Measurements from ENCODE around the gene C11orf65.
"Not testable (repeated sequence)": the region's sequence is repeated elsewhere in the genome, so short reads cannot be mapped to it uniquely, and the experiment has no call there.

C11orf65 gene

DNA sequence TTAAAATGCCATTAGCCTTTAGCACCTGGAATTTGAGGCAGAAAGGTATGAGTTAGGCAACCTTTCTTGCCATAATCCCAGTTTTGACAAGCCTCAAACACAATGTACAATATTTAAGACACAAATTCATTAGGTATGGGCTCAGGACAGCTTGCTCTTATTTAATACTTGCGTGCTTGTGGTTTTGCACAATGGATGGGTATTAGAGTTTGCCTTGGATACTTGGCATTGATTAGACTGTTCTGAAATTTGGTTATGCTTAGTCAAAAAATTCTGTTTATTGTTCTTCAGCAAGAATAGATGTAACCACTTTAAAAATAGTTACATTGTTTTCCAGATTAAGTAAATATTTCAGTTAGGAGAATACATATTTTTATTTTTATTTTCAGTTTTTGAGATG is 5.4 kb upstream of the C11orf65 start:
- no peak for FAIRE-seq

DNA sequence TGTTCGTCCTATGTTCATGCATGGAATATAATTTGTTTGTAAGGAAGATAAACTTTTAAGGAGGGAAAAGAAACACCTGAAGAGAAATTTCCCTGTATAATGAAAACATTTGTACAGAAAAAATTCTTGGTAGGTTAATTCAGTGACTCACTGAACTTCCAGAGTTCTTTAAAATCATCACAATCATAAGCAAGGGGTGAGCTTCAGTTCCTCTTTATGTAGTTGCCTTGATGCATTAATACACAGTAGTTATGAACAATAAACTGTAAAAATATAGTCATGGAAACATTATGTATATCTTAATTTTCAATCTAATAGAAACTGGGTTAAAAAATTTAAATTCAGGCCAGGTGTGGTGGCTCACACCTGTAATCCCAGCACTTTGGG is 1.1 kb upstream of the C11orf65 start:
- FAIRE-seq, result no peak

DNA sequence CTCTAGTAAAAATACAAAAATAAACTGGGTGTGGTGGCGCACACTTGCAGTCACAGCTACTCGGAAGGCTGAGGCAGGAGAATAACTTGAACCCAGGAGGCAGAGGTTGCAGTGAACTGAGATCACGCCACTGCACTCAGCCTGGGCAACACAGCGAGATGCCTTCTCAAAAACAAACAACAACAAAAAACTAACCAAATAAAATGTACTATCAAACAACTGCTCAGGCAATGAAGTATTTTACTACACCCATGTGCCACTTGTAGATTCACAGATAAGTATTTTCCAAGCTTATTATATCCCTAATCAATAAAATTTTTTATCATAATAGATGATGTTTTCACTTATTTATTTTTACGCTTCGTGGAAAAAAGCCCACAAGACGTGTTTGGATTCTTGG is 924 bp downstream of the C11orf65 start:
- no peak for FAIRE-seq

DNA sequence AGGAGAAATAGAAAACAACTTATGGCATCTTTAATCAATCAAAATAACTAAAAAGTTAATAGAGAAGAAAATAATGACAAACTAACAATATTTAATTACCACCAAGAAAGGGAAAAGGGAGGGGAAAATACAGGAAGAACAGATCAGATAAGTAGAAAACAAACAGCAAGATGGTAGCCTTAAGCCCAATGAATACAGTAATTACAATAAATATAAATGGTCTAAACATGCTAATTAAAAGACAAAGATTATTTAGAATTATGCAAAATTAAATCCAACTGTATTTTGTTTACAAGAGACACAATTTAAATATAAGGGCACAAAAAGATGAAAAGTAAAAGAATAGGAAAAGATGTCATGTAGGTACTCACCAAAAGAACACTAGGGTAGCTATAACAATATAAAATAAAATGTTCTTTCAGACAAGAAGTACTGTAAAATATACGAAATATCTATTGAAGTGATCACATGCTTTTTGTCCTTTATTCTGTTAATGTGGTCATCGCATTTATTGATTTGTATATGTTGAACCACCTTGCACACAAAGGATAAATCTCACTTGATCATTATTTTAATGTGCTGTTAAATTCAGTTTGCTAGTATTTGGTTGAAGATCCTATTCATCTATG is 14.0 kb downstream of the C11orf65 start:
- no peak for FAIRE-seq

DNA sequence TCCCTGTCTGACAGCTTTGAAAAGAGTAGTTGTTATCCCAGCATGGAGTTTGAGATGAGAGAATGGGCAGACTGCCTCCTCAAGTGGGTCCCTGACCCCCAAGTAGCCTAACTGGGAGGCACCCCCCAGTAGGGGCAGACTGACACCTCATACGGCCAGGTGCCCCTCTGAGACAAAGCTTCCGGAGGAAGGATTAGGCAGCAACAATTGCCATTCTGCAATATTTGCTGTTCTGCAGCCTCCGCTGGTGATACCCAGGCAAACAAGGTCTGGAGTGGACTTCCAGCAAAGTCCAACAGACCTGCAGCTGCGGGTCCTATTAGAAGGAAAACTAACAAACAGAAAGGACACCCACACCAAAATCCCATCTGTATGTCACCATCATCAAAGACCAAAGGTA is 25.9 kb downstream of the C11orf65 start:
- FAIRE-seq, result not testable (repeated sequence)

DNA sequence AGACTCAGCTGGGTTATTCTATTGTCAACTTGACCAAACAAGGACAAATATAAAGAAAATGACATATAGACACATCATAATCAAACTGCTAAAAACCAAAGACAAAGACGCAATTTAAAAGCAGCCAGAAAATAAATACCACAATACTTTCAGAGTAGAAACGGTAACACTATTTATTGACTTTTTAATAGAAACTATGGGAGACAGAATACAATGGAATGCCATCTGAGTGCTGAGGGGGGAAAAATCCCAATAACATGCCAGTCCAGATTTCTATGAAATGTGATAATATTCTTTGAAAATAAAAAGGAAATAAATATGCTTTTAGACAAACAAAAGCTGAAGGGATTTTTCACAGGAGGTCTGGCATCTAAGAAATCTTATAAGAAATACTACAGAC is 30.7 kb downstream of the C11orf65 start:
- no peak for FAIRE-seq

DNA sequence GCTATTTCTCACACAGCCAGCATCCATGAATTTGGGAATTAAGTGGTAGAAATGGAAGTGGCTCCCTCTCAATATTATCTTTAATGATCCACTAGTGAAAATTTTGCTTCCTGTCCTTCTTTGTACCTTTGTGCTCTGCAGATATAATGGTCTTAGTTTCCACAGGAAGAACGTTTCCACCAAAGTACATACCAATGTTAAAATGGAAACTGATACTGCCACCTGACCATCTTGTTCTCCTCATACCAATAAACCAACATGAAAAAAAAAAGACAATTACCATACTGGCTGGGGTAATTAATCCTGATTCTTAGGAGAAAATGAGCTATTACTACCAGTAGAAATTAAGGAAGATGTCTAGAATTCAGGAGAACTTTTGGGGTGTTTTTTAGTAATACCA is 32.3 kb downstream of the C11orf65 start:
- no peak for FAIRE-seq

DNA sequence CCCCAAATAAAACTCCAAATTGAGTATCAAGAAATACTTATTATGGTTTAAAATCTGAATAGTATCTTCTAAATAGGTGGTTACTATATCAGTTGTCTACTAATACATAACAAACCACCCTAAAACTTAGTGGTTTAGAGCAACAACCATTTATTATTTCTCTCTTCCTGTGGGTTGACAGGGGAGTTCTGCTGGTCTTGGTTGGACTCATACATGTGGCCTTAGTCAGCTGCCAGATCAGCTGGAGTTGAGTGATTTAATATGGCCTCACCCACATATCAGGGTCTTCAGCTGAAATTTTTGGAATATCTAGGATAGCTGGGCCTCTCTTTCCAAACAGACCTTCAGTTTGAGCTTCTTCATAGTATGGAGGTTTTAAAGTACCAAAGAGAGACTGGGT is 34.5 kb downstream of the C11orf65 start:
- FAIRE-seq, result no peak

DNA sequence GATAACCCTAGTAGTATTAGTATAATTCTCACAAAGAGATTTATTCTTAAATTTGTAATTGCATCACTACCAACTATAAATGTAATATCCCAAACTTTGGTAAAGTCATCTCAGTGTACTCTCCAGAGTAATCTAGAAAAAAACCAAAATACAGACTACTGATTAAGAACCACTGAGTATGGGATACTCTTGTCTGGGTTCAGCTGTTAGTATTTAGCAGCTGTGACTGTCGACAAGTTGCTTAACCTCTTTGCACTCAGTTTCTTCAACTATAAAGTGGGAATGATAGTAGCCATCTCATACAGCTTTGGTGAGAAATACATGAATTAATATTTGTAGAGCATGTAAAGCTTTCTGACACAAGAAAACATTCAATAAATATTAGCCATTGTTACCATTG is 35.3 kb downstream of the C11orf65 start:
- FAIRE-seq, result no peak

DNA sequence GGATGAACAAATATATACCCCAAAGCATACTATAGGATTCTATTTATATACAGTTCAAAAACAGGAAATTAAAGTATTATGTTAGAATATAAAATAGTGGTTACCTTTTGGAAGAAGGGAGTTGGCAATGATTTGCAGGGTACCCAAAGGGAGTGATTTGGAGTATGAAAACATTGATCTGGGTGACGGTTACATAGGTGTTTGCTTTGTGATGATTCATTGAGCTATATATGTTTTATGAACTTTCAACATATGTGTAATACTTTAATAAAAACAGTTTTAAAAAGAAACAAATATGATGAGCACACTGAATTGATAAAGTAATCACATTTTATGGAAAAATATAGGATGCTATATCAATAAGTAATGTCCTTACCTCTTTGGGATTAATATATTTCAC is 36.0 kb downstream of the C11orf65 start:
- no peak for FAIRE-seq

DNA sequence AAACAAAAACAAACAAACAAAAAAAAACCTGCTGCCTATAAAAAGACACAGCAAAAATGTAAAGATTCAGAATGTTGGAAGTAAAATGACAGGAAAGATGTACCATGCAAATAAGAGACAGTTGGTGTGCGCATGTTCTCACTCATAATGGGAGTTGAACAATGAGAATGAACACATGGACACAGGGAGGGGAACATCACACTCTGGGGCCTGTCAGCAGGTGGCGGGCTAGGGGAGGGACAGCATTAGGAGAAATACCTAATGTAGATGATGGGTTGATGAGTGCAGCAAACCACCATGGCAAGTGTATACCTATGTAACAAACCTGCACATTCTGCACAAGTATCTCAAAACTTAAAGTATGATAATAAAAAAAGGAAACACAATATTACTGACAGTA is 49.8 kb downstream of the C11orf65 start:
- FAIRE-seq, result not testable (repeated sequence)

DNA sequence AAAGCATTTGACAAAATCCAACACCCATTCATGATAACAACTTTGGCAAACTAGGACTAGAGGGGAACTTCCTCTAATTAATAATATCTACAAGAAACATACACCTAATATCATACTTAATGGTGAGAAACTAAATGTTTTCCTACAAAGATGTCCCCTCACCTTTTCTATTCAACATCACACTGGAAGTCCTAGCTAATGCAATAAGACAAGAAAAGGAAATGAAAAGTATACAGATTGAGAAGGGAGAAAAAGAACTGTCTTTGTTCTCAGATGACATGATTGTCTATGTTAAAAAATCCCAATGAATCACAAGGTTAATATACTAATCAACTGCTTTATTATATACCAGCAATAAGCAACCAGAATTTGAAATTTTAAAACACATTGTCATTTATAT is 52.4 kb downstream of the C11orf65 start:
- FAIRE-seq, result no peak

DNA sequence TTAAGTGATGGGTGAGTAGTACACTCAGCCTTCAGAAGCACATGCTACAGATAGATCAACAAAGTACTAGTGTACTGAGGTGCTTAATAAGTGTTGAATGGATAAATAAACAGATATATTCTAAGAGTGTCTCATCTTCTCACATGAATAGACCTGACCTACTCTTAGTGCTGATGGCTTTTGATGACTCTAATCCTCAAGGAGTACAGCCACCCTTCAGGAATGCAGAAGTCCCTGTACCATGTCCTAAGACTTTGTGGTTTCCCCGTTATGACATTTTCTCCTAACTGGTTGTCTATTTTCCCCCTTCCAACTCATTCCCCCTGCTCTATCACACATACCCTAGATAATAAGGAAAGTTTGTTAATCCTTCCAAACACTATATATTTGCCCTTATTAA is 61.6 kb downstream of the C11orf65 start:
- FAIRE-seq, result no peak

DNA sequence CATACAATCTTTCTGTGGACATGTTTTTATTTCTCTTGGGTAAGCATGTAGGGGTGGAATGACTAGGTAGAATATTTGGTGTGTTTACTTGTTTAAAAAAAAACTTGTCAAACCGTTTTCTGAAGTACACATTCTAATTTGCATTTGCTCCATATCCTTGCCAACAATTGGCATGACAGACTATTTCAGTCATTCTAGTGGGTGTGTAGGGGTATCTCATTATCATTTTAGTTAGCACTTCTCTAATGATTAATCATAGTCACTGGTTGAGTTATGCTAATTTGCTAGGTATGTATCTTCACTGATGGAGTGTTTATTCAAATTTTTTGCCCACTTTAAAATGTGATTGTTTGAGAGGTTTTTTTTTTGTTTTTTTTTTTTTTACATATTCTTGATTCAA is 64.3 kb downstream of the C11orf65 start:
- no peak for FAIRE-seq

DNA sequence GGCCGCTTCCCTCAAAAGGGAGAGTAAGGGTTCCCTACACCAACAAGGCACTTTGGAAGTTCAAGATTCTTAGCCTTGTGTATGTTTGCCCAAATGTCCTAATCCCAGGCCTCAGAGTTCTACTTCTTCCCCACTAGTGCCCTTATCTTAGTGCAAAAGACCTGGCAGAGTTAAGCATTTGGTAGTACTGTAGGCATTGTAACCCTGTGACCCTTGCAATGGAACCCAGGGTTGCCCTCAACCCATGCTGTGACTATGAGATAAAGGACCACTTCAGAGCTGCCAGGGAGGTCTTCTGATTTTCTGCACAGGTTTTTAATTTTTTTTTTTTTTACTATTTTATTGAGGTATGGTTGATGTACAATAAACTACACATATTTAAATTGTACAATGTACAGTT is 65.1 kb downstream of the C11orf65 start:
- FAIRE-seq, result no peak

DNA sequence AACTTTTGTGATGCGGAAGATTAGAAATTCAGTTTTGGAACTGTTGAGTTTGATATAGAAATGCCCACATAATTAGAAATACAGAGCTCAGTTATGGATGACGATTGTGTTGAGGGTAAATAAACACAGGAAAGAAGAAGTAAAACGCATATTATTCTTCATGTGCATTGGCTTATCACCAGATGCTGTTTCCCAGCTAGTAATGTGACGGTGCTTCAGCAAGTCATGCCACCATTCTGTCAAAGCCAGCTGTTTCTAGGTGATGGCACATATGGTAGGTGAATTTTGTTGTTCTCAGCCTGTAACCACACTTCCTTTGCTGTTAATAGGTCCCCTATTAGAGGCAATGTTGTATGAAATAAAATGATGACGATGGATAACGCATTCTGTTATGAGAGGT is 68.9 kb downstream of the C11orf65 start:
- no peak for FAIRE-seq

DNA sequence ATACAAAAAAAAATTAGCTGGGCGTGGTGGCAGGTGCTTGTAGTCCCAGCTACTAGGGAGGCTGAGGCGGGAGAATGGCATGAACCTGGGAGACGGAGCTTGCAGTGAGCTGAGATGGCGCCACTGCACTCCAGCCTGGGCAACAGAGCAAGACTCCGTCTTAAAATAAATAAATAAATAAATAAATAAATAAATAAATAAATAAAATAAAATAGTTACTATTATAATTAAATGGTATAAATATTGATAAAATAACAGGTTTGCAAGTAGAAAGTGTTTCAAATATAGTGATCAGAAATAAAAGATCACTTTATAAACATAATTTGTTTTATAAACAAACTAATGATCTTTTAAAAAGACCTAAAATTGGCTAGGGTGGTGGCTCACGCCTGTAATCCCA is 70.7 kb downstream of the C11orf65 start:
- not testable (repeated sequence) for FAIRE-seq

DNA sequence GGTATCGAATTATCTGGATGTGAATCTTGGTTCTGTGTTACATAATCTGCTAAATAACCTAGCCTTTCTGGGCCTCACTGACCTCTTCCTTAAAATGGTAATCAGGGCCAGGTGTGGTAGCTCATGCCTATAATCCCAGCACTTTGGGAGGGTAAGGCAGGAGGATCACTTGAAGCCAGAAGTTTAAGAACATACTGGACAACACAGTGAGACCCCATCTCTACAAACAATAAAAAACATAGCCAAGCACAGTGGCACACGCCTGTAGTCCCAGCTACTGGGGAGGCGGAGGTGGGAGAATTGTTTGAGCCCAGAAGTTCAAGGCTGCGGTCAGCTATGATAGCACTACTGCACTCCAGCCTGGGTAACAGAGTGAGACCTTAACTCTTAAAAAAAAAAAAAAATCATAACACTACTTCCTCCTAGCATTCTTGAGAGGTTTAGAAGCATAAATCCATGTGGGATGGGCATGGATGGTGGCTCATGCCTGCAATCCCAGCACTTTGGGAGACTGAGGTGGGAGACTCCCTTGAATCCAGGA is 72.5 kb downstream of the C11orf65 start:
- no peak for FAIRE-seq

DNA sequence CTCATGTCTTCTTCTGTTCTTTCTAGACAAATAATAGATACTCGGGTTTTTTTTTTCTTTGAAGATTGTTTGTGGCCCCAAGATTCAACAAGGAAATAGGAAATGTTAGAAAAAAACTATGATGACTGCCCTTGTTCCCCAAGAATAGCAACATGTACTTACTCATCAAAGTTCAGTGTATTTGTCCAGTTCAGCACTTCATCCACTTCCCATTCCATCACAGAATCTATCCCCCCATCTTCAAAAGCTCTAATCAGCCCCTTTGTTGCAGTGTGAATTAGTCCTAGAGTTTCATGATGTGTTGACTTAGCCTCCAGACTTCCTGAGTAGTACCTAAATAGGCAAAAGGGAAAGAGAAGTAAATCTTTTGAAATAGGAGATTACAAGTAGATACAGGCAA is 74.3 kb downstream of the C11orf65 start:
- no peak for FAIRE-seq

DNA sequence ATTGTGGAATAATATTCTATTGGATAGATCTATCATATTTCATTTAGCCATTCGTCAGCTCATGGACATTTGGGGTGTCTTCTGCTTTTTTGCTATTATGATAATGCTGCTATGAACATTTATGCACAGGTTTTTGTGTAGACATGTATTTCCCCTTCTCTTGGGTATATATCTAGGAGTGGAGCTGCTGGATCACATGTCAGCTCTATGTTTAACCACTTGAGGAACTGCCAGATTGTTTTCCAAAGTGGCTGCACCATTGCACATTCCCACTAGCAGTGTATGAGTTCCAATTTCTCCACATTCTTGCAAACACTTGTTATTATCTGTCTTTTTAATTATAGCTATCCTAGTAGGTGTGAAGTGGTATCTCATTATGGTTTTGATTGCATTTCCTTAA is 75.0 kb downstream of the C11orf65 start:
- no peak for FAIRE-seq

DNA sequence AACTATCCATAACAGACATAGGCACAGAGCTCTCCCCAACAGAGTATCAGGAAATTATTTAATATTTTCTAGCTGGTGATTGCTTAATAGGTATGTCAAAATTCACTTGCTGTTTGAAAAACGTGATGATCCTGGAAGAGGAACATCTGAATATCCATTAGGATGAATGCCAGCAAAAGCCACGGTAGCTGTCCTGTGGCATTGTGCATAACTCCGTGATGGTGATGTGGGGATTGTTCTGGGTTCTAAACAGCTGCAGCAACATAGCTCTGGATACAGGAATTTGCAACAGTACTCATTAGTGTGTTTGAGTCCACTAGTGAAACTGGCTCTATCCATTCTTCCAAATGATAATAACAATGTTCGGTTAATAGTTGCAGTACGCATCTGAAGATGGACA is 78.8 kb downstream of the C11orf65 start:
- FAIRE-seq, result no peak

DNA sequence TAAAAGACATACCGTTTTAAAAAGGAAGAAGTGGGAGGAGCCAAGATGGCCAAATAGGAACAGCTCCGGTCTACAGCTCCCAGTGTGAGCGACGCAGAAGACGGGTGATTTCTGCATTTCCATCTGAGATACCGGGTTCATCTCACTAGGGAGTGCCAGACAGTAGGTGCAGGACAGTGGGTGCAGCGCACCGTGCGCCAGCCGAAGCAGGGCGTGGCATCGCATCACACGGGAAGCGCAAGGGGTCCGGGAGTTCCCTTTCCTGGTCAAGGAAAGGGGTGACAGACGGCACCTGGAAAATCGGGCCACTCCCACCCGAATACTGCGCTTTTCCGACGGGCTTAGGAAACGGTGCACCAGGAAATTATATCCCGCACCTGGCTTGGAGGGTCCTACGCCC is 93.8 kb downstream of the C11orf65 start:
- FAIRE-seq, result not testable (repeated sequence)

DNA sequence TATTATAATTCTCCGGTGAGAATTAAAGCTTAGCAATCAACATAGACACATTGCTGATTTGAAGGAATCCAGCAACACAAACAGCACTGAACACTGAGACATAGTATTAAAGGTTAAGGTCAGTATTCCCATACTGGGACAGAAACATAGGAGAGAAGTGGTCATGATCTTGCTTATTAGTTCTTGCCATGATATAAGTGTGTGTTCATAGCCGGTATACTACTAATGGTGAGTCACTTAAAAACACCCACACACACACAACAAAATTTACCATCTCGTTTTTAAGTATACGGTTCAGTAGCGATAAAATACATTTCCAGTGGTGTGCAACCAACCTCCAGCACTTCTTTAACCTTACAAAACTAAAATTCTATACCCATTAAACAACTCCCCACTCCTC is 96.3 kb downstream of the C11orf65 start:
- FAIRE-seq, result no peak

DNA sequence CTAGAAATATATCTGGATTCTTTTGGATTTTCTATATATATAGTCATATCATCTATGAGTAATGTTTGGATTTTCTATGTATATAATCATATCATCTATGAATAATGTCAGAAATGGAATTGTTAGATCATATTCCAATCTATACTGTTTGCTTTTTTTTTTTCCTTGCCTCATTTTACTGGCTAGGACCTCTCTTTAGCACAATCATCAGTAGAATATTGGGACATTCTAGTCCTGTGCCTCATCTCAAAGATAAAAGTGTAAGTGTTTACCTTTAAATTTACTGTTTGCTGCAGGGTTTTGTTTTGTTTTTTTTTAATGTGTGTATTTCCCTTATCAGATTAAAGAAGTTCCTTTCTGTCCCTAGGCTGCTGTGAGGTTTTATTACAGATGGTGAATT is 97.0 kb downstream of the C11orf65 start:
- peak; percentile 8 for FAIRE-seq

DNA sequence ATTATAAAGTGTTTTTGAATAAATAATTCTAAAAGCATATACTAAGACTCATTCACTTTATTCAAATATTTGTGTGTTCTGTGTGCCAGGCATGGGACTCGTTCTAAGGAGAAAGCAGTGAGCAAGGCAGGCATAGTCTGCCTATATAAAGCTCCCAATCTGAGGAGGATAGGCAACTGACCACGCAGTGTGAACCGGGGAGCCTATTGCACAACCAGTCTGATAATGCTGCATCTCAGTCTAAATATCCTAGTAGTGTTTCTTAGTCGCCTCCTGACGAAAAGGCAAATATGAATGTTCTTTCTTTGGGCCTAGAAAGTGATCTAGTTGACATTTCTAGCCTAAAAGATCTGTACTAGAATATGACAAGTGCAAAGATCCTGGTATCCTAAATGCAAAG is 98.3 kb downstream of the C11orf65 start:
- no peak for FAIRE-seq
